HG02763 (cell line): ENCODE measurements around the gene IFI44.

Experiments used
- ATAC-seq: cut with Tn5 transposase; IDR thresholded peaks from one replicate; pipeline ENCODE4 v1.9.1; 2021; ENCODE audit warnings: mild to moderate bottlenecking, moderate library complexity; ENCODE audit not compliant: unreplicated experiment

The IFI44 gene, protein sequence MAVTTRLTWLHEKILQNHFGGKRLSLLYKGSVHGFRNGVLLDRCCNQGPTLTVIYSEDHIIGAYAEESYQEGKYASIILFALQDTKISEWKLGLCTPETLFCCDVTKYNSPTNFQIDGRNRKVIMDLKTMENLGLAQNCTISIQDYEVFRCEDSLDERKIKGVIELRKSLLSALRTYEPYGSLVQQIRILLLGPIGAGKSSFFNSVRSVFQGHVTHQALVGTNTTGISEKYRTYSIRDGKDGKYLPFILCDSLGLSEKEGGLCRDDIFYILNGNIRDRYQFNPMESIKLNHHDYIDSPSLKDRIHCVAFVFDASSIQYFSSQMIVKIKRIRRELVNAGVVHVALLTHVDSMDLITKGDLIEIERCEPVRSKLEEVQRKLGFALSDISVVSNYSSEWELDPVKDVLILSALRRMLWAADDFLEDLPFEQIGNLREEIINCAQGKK

DNA sequence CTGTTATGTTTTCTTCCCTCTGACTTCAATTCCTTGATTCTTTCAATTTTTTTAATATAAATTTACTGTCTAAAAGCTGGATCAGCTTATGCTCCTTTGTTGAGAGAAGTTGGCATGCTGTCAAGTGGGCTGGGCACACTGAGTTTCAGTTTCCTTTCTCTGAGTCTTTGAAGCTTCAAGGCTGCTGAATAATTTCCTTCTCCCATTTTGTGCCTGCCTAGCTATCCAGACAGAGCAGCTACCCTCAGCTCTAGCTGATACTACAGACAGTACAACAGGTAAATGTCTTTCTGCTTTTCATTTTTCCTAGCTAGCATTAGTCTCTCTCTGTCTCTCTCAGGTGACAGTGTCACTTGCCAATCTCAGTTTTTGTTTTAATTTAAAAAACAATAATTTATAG lies at the start of gene IFI44:
TSS of gene IFI44 (plus strand) at position 204 of the 400 bp plus-strand sequence. CDS start 365 bp downstream, outside the sequence.
- ATAC-seq: peak; percentile 89

DNA sequence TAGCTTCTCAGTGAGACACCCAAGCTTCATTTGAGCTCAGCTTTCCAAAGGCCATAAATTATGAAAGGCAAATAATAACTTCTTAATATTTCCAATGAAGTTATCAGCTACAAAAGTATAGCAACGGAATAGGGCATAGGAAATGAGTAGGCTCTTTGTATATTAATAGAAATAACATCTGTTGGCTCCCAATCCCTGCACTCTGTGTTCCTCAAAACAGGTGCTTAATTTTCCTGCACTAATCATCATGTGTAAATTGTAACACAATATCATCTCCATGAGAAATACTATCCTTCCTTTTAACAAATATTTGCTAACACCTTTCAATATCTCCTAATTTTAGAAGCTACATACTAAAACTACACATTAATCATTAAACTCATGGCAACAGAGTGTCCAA lies 48.6 kb upstream of the IFI44 start:
- no peak for ATAC-seq

DNA sequence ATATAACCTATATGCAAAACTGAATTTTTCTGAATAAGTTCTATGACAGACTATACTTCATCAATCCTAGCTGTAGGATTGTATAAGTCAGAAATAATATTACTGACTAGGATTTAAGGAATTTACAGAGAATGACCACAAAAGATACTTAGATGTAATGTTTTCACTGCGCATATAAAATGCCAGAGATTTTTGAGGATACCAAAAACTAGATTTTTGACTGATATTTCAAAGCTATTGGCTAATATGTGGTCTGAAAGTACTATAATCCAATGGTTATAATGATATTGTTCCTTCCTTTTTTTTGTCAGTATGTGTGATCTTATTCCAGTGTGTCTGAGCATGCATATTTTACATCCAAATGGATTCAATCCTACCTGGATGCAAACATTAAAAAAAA lies 46.4 kb upstream of the IFI44 start:
- no peak for ATAC-seq

DNA sequence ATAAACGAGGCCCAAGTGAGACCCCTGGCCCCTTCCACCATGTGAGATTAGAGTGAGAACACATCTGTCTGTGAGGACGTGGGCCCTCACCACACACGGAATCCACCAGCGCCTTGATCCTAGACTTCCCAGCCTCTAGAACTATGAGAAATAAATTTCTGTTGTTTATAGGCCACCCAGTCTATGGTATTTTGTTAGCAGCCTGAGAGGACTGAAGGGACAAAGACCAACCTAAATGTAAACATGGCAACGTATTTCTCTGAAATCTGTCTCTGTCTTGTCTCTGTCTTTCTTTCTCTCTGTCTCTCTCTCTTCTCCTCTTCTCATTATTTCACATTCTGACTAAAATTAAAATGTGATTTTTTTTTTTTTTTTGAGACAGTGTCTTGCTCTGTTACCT lies 45.0 kb upstream of the IFI44 start:
- no peak for ATAC-seq

DNA sequence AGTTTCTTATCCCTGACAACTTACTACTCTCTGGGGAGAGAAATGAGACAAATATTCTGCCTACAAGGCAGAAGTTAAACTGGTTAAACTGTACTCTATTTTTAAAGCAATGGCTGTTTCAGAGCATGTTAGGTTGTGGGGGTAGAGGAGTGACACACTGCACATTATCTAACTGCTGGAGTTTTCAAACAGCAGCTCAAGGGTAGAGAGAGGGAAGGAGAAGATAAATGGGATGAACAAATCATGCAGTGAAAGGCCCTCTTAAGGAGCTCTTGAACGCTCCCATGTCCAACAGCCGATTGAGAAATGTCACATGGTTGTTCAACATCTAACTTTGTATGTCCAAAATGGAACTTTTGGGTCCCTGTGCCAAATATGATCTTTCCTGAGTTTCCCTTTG lies 43.4 kb upstream of the IFI44 start:
- no peak for ATAC-seq

DNA sequence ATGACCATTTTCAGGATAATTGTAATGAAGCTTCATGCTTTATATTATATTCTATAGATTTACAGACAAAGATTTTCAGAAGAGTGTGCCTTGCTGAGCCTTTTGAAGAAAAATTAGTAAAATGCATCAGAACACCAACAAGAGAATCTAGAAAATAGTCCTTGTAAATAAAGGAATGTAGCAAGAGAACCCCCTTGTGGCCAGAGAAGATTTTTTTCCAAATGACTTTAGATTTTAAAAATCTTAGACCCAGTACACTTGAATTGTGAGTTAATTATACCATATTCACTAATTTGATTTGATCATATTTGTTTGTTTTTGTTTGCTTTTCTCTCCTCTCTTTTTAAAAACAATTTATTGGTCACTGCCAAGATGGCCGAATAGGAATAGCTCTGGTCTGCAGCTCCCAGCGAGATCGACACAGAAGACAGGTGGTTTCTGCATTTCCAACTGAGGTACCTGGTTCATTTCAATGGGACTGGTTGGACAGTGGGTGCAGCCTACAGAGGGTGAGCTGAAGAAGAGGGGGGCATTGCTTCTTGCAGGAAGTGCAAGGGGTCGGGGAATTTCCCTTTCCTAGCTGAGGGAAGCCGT lies 42.2 kb upstream of the IFI44 start:
- ATAC-seq: no peak

DNA sequence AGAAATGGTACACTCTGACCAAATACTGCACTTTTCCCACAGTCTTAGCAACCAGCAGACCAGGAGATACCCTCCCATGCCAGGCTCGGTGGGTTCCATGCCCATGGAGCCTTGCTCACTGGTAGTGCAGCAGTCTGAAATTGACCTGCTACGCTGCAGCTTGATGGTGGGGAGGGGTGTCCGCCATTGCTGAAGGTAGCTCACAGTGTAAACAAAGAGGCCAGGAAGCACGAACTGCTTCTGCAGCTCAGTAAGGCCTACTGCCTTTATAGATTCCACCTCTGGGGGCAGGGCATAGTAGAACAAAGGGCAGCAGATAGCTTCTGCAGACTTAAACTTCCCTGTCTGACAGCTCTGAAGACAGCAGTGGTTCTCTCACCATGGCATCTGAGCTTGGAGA lies 41.7 kb upstream of the IFI44 start:
- no peak for ATAC-seq

DNA sequence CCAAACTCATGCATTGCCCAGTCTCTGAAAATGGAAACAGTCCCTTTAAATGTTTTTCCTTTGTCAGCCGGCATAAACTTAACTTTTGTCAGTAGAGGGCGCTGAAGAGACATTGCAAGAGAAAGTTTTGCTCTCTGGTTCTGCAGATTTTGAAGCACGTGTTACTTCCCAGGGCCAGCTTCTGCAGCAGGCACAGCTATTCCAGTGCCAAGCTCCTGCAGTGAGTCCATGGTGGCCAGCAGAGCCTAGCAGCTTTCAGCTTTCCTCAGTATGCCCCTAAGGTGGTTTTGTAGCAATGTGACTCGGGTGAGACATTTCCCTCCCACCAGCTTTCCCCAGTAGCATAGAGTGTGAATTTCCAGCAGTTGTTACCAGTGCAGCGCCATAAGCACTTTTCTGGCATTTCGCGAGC lies 32.0 kb upstream of the IFI44 start:
- ATAC-seq: peak; percentile 44

DNA sequence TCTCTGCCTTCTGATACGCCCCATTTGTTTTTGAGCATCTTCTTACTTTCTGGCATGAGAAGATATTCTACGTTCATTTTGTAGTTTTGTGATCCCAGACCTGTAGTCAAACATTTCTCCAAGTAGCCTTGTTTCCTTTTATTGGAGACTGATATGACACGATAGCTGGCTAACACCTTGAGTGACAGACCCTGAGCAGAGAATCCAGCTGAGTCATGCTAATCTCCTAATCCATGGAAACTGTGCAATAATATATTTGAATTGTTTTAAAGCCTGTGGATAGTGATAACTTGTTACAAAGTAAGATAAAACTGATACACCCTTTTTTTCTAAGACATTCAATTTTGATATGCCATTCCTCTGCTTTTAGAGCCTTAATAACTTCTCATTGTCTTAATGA lies 30.6 kb upstream of the IFI44 start:
- no peak for ATAC-seq

DNA sequence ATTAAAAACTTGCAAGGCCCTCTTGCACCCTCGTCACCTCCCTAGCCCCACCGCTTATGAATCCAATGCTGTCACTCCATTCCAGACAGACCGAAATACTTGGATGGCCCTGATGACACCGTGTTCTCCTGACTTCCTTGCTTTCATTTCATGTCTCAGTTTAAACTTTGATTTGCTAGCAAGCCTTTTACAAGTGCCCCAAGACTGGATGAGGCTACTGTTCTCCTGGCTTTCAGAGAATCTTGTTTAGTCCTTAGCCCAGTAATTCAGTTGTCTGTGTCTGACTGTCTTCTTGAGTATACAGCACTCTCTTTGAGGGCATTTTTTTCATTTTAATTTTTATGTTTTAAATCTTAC lies 30.2 kb upstream of the IFI44 start:
- ATAC-seq: no peak

DNA sequence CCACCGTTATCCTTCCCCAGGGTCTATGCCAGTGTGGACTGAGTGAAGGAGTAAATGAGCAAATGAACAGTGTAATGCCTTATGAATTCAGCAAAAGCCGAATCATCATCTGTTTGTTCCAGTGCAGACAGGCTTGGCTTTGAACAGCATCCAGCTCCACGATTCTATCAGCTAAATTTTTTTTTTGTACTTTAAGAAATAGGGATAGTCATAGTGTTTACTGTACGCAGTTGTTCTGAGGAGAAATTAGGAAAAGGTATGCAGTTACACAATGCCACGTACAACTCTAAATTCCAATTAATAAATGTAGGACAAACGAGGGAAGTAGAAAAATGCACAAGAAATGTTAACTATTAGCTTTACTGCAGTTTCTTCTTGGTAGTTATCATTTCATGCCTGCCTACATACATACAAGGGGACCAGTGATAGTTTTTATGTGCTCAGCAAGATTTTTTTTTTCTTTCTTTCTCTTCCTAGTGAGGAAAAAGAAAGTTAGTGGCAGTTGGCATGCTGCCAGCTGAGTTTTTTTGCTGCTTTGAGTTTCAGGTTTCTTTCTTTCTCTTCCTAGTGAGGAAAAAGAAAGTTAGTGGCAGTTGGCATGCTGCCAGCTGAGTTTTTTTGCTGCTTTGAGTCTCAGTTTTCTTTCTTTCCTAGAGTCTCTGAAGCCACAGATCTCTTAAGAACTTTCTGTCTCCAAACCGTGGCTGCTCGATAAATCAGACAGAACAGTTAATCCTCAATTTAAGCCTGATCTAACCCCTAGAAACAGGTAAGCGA lies 29.6 kb upstream of the IFI44 start, which contains the start of gene IFI44L:
TSS of gene IFI44L (plus strand) at position 646 of the 777 bp plus-strand sequence. CDS start 7,468 bp downstream, outside the sequence.
- ATAC-seq: peak; percentile 51

DNA sequence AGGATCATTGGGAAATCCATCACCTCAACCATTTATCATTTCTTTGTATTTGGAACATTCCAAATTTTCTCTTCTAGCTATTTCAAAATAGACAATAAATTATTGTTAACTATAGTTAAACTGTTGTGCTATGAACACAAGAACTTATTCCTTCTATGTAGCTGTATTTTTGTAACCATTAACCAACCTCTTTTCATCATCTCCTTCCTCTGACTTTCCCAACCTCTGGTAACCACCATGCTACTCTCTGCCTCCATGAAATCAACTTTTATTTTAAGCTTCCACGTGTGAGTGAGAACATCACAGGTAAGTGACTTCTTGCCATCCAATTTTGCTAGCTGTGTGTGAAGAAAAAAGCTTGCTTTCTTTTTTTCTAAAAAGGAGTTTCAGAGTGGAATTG lies 29.0 kb upstream of the IFI44 start:
- no peak for ATAC-seq

DNA sequence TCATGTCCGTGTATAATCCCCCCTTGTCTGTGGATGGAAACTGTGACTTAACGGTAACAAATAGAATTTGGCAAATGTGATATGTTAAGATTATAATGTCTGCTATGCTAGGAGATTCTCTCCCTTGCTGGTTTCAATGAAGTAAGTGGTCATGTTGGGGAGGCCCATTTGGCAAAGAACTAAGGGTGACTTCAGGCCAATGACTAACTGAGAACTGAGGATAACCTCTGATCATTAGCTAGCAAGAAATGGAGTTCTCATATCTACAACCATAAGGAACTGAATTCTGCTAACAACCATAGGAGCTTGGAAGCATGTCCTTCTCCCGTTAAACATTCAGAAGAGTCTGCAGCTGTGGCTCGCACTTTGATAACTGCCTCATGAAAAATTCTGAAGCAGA lies 27.1 kb upstream of the IFI44 start:
- ATAC-seq: no peak

DNA sequence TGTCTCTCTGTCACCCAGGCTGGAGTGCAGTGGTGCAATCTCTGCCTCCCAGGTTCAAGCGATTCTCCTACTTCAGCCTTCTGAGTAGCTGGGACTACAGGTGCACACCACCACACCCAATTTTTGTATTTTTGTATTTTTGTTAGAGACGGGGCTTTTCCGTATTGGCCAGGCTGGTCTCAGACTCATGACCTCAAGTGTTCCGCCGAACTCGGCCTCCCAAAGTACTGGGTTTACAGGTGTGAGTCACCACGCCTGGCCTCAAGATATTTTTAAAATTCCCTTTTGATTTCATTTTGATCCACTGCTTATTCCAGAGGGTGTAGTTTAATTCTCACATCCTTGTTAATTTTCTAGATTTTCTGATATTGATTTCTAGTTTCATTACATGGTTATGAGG lies 25.6 kb upstream of the IFI44 start:
- no peak for ATAC-seq

DNA sequence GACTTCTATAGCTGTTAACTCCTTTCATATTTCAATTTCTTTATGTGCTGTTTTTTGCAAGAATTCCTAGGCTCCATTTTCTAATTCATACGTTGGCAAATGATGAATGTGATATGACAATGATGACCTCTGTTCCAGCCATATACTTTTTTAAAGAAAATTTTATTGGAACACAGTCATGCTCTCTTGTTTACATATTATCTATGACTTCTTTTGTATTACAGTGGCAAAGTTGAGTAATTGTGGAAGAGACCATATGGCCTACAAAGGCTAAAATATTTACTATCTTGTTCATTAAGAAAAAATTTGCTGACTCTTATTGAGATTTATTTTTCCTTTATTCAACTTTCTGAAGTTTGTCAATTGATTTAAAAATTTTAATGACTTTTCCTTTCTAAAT lies 22.3 kb upstream of the IFI44 start:
- no peak for ATAC-seq

DNA sequence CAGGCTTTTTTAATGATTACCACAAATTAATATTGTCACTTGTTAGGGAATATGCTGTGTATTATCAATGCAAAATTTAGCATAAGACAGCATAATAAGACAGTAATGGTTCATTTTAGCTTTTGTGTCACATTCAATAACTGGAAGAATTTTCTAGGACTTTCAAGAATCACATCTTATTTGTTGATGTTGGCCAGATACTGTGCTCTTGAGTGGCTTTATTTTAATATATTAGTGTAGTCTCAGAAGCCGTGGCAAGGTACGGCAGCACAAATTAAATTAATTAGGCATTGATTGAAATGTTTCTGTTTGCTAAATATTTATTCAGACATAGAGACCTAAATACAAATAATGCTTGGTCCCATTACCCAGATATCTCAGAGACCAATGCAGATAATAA lies 19.0 kb upstream of the IFI44 start:
- ATAC-seq: no peak

DNA sequence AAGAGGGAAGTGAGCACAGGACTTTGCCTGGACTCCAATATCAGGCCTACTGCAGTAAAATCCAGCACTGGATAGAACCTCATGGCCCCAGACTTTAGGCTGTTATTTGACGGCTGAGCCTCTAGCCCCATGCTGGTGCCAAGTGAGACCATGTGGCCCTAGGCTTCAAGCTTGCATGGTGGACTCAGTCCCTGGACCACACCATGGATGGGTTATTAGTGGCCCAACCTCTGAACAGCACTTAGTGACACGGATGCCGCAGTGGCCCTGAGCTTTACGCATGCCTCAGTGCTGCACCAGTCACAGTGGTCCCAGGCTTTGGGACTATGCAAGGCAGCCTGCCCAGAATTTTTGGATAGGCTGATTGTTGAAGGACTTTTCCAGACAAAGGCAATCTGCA lies 16.4 kb upstream of the IFI44 start:
- ATAC-seq: no peak

DNA sequence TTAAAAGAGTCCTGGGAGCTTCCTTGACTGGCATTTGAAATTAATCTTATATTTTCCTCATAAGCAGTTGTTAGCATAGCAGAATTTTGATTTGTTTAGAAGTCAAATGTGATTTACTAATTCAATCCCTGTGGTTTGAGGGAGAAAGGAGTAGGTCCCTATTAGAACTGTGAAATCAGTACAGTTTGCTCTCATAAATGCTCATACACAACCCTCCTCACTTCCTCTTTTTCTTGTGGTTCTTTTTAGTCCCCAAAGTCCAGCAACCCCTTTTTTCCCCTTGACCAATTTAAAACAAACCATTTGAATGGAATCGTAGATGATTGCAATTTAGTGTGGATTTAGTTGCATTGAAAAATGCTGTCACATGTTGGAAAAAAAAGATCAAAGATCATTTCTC lies 9.2 kb upstream of the IFI44 start:
- peak; percentile 51 for ATAC-seq

DNA sequence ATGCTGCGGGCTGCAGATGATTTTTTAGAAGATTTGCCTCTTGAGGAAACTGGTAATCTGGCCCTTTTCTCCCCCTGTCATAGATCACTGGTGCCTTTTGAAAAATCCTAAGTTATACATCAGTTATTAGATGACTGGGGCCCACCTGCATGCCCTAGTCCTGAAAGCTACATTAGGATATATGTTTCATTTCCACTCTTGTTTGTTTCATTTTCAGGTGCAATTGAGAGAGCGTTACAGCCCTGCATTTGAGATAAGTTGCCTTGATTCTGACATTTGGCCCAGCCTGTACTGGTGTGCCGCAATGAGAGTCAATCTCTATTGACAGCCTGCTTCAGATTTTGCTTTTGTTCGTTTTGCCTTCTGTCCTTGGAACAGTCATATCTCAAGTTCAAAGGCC lies 8.1 kb upstream of the IFI44 start:
- no peak for ATAC-seq

DNA sequence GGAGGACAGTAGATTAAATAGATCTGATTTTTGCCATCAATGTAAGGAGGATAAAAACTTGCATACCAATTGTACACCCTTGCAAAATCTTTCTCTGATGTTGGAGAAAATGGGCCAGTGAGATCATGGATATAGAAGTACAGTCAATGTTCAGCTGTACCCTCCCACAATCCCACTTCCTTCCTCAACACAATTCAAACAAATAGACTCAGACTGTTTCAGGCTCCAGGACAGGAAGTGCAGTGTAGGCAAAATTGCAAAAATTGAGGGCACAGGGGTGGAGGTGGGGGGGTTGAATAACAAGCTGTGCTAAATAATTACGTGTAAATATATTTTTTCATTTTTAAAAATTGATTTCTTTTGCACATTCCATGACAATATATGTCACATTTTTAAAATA lies 3.9 kb upstream of the IFI44 start:
- ATAC-seq: no peak

DNA sequence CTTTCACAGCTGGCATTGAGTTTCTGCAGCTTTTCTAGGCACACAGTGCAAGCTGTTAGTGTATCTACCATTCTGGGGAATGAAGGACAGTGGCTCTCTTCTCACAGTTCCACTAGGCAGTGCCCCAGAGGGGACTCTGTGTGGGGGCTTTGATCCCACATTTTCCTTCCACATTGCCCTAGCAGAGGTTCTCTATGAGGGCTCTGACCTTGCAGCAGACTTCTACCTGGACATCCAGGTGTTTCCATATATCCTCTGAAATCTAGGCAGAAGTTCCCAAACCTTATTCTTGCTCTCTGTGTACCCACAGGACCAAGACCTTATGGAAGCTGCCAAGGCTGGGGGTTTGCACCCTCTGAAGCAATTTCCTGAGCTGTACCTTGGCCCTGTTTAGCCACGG lies 2.4 kb upstream of the IFI44 start:
- no peak for ATAC-seq

DNA sequence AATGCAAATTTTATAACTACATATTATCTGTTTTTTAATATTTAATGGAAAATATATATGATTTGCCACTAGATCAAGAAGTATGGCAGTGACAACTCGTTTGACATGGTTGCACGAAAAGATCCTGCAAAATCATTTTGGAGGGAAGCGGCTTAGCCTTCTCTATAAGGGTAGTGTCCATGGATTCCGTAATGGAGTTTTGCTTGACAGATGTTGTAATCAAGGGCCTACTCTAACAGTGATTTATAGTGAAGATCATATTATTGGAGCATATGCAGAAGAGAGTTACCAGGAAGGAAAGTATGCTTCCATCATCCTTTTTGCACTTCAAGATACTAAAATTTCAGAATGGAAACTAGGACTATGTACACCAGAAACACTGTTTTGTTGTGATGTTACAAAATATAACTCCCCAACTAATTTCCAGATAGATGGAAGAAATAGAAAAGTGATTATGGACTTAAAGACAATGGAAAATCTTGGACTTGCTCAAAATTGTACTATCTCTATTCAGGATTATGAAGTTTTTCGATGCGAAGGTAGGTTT lies 556 bp downstream of the IFI44 start:
- no peak for ATAC-seq
